ENCODE data around the gene IL34. TPM values are rescaled to one million over a fixed set of nuclear protein-coding genes. Genes with fewer than 3 reads are reported as not detected.

IL34 gene
- total and polyA plus RNA-seq, 2 of the 8 experiments (the other 6 are each of a cell fraction or from before 2014, with no cell fraction given): 4.6 to 5.6 TPM

- Histone ChIP-seq H3K36me3 (ENCODE audit: control insufficient read depth in 2 of 4, insufficient read depth in 4 of 4, low read length in 3 of 4) (peaks cover 2 to 15% (median 8%) of the 10 kb centered on the region in 4 experiments; a peak in 6 of 8 replicates), H2BK12ac (ENCODE audit: low read depth, low read length) (no peak overlapping the region), H3K79me2 (ENCODE audit: control insufficient read depth in 1 of 2, insufficient read depth in 2 of 2, low read length in 2 of 2) (peaks cover 0 to 3% of the 10 kb centered on the region in 2 experiments; a peak in 1 of 4 replicates), H3K4ac (replicated peaks; ENCODE audit: insufficient read length, low read depth, low read length) (no peak overlapping the region), H2BK15ac (ENCODE audit: low read length) (no peak overlapping the region), H3K79me1 (ENCODE audit: low read depth, low read length) (no peaks in the 10 kb centered on the region; the same call in 1 of the 2 replicates), H3K23ac (ENCODE audit: insufficient read length) (no peak overlapping the region), H2AFZ (ENCODE audit: low read length) (no peak overlapping the region), H3K27me3 (replicated peaks in 1 of 4; ENCODE audit: control insufficient read depth in 3 of 4, extremely low read depth in 1 of 4, insufficient read depth in 3 of 4, low read length in 3 of 4) (no peaks in the 10 kb centered on the region), H3K23me2 (ENCODE audit: low read depth, low read length) (no peaks in the 10 kb centered on the region), H3K4me1 (replicated peaks in 1 of 4; ENCODE audit: control insufficient read depth in 3 of 4, insufficient read depth in 4 of 4, low read length in 3 of 4) (peaks cover 0 to 3% (median 0%) of the 10 kb centered on the region in 4 experiments; a peak in 2 of 7 replicates), H3K9me3 (ENCODE audit: insufficient read depth in 2 of 2, low read depth in 1 of 2, low read length in 1 of 2) (no peaks in the 10 kb centered on the region), H4K91ac (replicated peaks; ENCODE audit: insufficient read length, low read length) (no peak overlapping the region), H2BK5ac (ENCODE audit: low read depth, low read length) (no peak overlapping the region), H4K5ac (ENCODE audit: insufficient read length, low read depth, low read length) (no peak overlapping the region), H2BK20ac (ENCODE audit: low read length) (no peak overlapping the region), H4K20me1 (replicated peaks in 1 of 2; ENCODE audit: control insufficient read depth in 1 of 2, insufficient read depth in 2 of 2, low read length in 2 of 2) (peaks cover 0 to 2% of the 10 kb centered on the region in 2 experiments), H2BK120ac (replicated peaks; ENCODE audit: low read depth, low read length) (no peak overlapping the region), H3K4me3 (ENCODE audit: extremely low read depth in 1 of 4, insufficient read depth in 2 of 4, low read depth in 3 of 4, low read length in 4 of 4) (no peak overlapping the region), H3K9ac (replicated peaks in 1 of 4; ENCODE audit: extremely low read depth in 1 of 4, low read depth in 3 of 4, low read length in 3 of 4) (no peak overlapping the region), H3K14ac (ENCODE audit: insufficient read length) (no peak overlapping the region), H3K56ac (replicated peaks; ENCODE audit: insufficient read length, low read depth, low read length) (no peak overlapping the region), H3K4me2 (ENCODE audit: insufficient read depth in 1 of 2, low read depth in 2 of 2, low read length in 2 of 2) (no peak overlapping the region), H3K18ac (ENCODE audit: extremely low read depth, low read length) (no peak overlapping the region), H3K27ac (ENCODE audit: low read depth, low read length) (no peak overlapping the region), H4K8ac (ENCODE audit: extremely low read depth, insufficient read depth, low read length) (no peak overlapping the region), H2AK5ac (ENCODE audit: low read depth, low read length) (no peak overlapping the region)
- no peak for DNase-seq (ENCODE audit: low read depth in 1 of 2, low spot score in 2 of 2)
- ChIA-PET POLR2A (ENCODE audit: partially characterized antibody) (interaction anchor here (0.6 to 8.7 kb wide), 18 partner anchors 8 to 231 kb away, joined by 3 to 75 read pairs (median 8); partner anchors contain the start of gene IL34), CTCF (ENCODE audit: partially characterized antibody) (interaction anchor here (0.6 to 4.2 kb wide), 13 partner anchors 10 to 202 kb away, joined by 3 to 32 read pairs (median 4); partner anchors contain the start of gene IL34)
- 88% methylated on average over 4 of the region's 4 CpGs; no CpG with 5 or more reads in 1 of the 2 experiments for WGBS, 2 experiments (ENCODE audit: extremely low coverage in 1 of 2, insufficient coverage in 1 of 2, insufficient read length in 1 of 2, insufficient replicate concordance in 2 of 2, low coverage in 1 of 2, low lambda C conversion rate in 2 of 2, missing lambda C conversion rate in 1 of 2)
- FAIRE-seq: no peak
- TF ChIP-seq BRCA1 (IDR thresholded peaks at IDR 0.05; ENCODE audit: low read depth, low read length) (no peak), CREB1 (IDR thresholded peaks at IDR 0.05) (no peak), POLR2AphosphoS5 (IDR thresholded peaks at IDR 0.05; ENCODE audit: low read depth, low read length) (no peak), JUND (IDR thresholded peaks at IDR 0.05; ENCODE audit: low read length) (no peak), KDM1A (IDR thresholded peaks at IDR 0.05; ENCODE audit: borderline replicate concordance, low read length) (no peak), CEBPB (IDR thresholded peaks at IDR 0.05; ENCODE audit: low read depth, low read length) (no peak), TCF12 (IDR thresholded peaks at IDR 0.05; ENCODE audit: low read depth, low read length) (no peak), POLR2A (IDR thresholded peaks at IDR 0.05; ENCODE audit: control extremely low read depth in 1 of 2, low read depth in 2 of 2, low read length in 2 of 2) (no peak), SUZ12 (IDR thresholded peaks at IDR 0.05; ENCODE audit: low read length) (no peak), KDM5A (IDR thresholded peaks at IDR 0.05; ENCODE audit: low read length) (no peak), TAF1 (IDR thresholded peaks at IDR 0.05; ENCODE audit: low read depth, low read length) (no peak)
- TF ChIP-seq, protein P1, sequence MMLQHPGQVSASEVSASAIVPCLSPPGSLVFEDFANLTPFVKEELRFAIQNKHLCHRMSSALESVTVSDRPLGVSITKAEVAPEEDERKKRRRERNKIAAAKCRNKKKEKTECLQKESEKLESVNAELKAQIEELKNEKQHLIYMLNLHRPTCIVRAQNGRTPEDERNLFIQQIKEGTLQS (IDR thresholded peaks at IDR 0.05; ENCODE audit: insufficient read depth, low read depth, low read length): no peak
- TF ChIP-seq, protein P2, sequence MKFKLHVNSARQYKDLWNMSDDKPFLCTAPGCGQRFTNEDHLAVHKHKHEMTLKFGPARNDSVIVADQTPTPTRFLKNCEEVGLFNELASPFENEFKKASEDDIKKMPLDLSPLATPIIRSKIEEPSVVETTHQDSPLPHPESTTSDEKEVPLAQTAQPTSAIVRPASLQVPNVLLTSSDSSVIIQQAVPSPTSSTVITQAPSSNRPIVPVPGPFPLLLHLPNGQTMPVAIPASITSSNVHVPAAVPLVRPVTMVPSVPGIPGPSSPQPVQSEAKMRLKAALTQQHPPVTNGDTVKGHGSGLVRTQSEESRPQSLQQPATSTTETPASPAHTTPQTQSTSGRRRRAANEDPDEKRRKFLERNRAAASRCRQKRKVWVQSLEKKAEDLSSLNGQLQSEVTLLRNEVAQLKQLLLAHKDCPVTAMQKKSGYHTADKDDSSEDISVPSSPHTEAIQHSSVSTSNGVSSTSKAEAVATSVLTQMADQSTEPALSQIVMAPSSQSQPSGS (IDR thresholded peaks at IDR 0.05; ENCODE audit: low read length): no peak
These were observed 34.5 kb upstream of the IL34 start for GRCh38 chr16:70611785-70612303.

All from H1 (cell line).